NCI-H446 (cell line): ENCODE data around the gene GLMP.

Experiments
- DNase-seq, 2 experiments: peaks; one replicate each; lab custom pipeline; 2025; lab: John Stamatoyannopoulos, UW

GLMP gene

DNA sequence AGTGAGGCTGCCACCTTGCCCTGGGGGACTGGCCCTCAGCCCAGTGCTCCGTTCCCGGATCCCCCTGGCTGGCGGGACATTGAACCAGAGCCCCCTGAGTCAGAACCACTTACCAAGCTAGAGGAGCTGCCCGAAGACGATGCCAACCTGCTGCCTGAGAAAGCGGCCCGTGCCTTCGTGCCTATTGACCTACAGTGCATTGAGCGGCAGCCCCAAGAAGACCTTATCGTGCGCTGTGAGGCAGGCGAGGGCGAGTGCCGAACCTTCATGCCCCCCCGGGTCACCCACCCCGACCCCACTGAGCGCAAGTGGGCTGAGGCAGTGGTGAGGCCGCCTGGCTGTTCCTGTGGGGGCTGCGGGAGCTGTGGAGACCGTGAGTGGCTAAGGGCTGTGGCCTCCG is 10.0 kb downstream of the GLMP start:
- no peak for DNase-seq

DNA sequence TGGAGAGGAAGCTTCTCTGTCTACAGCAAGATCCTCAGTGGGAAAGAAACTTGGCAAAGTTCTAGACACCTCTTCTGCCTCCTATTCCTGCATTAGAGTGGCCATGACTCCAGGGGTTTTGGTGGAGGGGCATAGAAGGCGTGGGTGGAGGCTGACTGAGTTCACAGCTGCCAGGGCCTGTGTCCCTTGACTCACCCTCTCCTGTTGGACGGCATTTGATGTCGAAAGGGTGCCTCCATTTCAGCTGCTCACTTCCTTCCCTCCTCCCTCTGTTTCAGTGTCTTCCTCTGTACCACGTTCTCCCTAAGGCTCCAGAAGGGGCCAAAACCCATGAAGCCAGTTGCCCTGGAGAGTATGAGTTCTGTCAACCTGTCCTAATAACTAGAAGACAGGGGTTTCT is 10.7 kb downstream of the GLMP start:
- DNase-seq: no peak

DNA sequence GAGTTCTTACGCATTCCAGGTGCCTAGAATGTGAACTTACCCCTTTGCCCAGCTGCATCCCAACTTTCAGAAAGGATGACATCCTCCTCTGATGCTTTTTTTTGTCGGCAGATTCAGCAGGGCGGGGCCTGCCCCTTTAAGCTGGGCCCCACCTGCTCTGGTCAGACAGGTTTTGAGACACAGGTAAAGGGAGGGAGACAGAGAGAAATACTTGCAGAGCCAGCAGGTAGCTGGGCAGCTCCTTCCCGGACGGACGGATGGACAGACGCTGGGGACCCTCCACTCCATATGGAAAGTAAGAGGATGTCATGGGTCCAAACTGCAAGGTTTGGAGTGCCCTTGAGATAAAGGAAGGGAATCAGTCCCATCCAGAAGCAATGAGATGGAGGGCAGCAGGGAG is 11.4 kb downstream of the GLMP start, which contains the start of gene TMEM79:
TSS of gene TMEM79 (plus strand) at position 214 of the 400 bp plus-strand sequence. CDS start 902 bp downstream, outside the sequence.
- no peak for DNase-seq

DNA sequence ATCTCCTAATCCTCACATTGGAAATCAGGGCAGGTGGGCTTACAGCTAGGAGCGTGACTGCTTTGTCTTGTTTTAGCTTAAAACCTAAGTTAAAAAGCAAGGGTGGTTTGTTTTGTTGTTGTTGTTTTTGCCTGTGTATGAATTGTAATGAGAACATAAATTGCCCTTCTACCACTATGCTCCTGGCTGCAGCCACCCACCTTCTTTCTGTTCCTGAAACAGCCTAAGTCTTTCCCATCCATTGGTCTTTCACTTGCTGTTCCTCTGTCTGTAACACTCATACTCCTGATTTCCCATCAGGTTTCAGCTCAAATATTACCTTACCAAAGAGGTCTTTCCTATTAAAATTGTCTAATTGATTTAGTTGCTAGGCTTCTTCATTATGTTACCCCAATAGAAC is 12.0 kb downstream of the GLMP start:
- no peak for DNase-seq

DNA sequence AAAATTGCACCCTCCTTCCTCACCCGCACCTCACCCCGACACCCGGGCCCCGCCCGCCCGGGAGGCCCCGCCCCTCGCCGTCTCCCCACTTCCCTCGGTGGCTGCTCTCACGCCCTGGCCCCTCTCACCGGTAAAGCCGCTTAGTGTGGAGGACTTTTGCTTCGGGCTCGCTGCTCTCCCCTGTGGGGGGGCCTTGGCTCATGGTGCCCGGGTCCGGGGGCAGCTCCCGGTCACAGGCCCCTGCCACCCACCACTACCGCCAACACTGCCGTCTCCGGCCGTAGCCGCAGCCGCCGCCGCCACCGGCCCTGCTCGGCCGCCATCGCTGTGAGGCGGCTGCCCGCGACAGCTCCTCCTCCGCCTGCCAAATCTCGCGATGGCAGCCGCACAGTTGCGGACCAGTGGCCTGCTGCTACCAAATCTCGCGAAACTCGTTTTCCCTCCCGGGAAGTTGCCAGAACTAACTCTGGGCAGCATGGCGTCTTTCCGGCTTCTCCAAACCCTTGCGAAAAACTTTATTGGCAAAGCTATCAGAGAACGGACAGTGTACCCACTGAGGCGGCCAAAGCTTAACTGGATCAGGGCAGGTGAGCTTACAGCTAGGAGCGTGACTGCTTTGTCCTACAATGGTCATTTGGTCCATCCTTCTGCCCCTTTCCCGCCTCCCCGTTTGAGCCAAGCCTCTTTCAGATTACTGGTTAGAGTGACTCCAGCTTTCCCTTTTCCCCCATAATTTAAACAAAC is 12.8 kb downstream of the GLMP start, which contains the start of gene SMG5:
TSS of gene SMG5 (minus strand) at position 347 of the 744 bp plus-strand sequence. CDS start at position 202, 145 bp downstream.
- peak; percentile 97 to 99 for DNase-seq

DNA sequence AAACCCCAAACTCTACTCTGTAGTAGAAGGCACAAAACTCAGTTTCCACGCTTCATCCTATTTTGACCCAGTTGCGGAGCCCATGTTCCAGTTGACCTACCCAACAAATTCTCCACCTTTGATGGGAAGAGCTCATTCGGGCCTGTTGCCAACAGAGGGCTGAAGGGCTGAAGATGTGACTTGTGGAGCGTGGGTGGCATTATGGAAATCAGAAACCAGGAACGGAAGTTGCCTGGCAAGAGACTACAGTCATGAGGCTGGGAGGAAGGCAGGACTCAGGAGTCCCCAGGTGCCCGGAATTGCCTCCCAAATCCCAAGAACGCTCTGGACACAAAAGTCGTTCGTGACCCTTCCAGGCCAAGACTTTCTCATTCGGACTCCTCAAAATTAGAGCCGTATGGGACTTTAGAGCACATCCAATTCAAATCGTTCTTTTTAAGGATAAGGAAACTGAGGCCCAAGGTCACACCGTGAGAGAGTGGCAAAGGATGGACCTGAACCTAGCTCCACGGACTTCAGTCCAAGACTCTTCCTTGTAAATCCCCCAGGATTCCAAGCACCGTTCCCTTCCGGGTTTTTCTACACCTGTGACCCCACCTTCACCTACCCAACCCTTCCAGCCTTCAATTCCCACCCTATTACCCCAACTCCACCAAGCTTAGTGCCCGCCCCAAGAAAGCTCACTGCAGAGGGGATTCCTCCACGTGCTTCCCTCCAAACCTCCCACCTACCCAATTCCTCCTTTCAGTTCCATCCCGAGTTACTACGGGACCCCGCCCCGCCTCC is 13.6 kb downstream of the GLMP start:
- DNase-seq: no peak

DNA sequence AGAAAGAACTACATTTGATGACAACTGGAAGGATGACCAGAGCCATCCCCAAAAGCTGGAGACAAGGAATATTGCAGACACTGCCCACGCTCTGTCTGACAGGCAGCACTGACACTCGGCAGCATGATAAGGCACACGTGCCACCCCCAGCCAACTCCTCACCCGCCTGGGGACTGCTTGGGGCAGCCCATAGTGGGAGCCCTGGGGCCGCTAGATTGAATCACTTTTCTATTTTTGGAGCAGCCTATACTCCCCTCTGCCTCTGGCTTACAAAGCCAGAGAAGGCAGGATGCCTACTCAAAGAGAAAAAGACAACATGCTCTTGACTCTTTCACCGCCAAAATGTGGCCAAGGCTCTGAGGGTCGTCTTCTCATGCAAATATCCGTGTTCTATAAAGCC is 14.2 kb downstream of the GLMP start:
- DNase-seq: no peak

- no peak for DNase-seq
These were observed 15.6 kb downstream of the GLMP start for GRCh38 chr1:156279837-156280236.

GRCh38 chr1:156276966-156277381 is 18.5 kb downstream of the GLMP start:
- no peak for DNase-seq

DNA sequence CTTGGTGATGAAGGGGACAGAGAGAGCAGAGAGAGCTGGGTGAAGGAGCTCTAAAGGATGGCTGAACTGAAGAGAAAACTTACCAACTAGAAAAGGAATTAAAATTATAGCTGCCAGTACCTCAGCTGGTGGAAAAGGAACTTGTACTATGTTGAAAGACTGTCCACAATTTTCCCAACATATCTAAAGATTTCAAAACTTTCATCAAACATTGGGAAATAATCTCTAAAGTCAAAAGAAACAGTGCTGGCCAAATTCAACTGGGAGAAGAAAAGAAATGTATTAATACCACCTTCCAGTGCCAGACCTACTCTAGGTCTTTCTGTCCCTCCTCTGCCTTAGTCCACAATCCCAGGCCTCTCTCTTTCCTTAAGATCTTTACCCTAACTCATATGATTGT is 18.9 kb downstream of the GLMP start:
- DNase-seq: no peak

DNA sequence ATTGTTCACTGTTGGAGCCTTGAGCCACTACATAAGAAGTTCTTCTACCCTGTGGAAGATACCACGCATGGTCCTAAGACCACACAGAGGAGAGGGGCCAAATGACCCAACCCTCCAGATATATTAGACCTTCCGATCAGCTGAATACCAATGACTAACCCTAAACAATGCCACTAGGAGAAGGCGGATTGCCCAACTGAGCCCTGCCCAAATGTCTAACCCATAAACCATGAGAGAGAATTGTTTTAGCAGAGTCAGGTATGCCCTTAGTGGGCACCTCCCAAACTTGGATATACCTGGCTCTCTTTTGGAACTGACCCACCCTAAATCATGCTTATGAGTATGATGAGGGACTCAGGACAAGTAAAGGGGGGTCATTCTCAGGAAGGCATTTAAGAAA is 25.2 kb downstream of the GLMP start:
- DNase-seq: no peak

DNA sequence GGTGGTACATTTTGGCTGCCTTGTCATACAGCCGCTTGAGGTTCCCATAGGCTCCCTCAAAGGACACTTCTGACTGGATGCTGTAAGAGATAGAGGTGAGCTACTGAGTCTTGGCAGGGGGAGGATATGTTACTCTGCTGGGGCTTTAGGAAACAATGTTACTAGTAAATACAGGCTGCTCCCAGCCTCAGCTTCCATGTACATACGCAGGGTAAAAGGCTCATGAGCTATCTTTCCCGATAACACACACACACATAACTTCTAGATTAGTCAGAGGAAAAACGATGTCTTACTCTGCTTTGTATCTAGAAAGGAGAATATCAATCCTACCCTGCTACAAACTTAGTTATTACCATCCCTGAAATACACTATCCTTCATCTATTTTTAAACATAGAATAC is 27.1 kb downstream of the GLMP start:
- DNase-seq: no peak

DNA sequence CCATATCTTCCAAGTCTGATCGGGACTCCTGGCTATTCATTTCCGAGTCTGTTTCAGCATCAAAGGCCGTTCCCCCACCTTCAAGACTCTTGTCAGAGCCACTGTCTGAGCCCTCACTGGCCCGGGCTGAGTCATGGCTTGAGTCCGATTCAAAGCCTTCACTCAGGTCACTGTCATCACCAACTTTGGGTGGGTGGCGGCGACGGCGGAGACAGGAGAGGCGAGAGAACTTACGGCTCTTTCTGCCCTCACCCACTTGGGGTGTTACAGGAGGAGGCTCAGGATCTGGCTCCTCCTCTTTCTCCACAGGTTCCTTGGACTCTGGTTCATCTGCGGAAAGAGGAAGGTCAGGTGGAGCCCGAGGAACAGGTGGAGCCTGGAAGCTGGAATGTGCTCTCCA is 29.4 kb downstream of the GLMP start:
- no peak for DNase-seq

DNA sequence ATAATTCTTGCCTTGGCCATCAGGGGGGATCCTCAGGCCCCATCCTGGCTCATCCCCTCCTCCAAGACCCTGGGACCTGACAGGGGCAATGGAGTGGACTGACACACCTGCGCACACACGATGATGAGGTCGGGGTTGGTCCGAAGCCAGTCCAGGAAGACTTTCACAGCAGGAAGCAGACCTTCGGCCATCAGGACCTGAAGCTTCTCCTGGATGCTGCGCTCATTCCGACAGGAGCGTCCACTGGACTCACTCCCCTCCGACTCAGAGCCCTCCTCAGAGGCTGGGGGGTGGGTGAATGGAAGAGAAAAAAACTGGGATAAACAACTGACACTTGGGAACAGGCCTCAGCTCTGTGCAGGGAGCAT is 32.2 kb downstream of the GLMP start:
- DNase-seq: no peak

- DNase-seq: no peak
These were observed 32.8 kb downstream of the GLMP start for GRCh38 chr1:156262461-156263287.

DNA sequence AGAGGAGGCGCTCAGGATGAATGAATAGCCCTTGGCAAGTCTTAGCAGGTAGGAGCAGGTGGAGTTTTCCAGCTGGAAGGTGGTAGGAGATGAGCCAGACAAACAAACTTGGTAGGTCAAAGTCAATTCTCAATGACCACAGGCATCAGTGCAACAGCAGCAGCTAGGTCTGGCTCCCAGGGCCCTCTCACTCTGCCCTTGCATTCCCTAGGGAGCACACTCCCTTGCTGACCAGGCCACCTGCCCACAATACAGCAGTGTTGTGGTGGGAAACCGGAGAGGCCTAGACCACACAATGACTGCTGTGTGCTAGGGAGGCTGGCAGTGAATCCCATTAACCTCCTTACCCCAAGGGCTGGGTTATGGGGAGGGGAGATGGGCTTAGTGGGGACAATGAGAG is 34.6 kb downstream of the GLMP start:
- DNase-seq: no peak

- no peak for DNase-seq
These were observed 35.7 kb downstream of the GLMP start for GRCh38 chr1:156259805-156260204.

GRCh38 chr1:156258859-156259258 is 36.6 kb downstream of the GLMP start:
- DNase-seq: no peak

GRCh38 chr1:156257711-156258110 is 37.8 kb downstream of the GLMP start:
- DNase-seq: no peak

- DNase-seq: no peak
These were observed 41.8 kb downstream of the GLMP start for GRCh38 chr1:156253634-156254033.

DNA sequence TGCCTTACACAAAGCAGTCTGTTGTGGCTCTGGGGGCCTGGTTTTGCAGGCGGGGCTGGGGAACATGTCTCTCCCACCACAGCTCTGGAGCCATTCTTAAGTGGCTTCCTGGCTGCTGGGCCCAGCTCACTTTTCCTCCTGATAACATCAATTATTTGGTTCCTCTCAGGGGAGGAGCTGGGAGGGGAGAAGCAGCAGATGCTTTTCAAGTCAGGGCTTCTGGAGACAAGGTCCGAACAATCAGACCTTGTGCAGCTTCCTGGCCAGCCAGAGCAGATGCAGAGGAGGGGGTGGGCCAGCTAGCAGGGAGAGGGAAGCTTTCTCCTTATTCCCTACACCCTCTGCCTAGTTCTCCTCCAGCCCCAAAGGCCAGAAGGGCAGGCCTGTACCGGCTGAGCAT is 44.0 kb downstream of the GLMP start:
- DNase-seq: no peak

DNA sequence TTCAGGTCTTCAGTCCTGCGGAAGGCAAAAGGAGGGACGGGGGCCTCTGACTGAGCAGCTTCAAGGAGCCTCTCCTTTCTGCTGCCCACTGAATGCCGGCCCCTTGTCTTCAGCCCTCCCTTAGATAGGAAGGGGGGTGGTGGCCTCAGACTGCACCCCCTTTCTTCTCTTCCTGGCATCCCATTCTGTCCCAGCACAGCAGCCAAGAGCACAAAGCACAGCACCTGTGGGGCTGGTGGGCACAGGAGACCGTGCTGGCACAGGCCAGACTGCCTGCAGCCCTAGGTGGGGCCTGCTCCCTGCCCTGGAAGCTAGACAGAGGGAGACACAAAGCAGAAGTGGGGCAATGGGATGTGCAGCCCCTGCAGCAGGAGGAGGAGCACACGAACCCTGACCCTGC is 45.9 kb downstream of the GLMP start:
- DNase-seq: no peak

GRCh38 chr1:156248323-156248683 is 47.2 kb downstream of the GLMP start:
- no peak for DNase-seq
